ENCODE results near the gene THAP4.

THAP4 gene

DNA sequence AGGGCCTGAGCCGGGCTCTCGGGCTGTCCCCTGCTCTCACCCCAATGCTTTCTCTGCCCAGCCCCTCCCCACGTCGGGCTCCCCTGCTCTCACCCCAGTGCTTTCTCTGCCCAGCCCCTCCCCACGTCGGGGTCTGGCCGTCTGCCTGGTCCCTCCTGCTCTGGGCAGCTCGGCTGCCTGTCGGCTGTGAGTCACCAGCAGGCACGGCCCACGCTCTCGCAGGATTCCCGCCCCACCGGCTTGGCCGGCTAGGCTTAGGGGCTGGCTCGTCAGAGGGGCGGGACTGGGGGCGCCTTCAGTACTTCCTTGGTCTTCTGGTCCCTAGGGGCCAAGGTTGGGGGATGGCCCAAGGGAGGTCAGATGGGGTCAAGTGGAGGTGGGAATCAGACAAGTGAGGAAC lies 75.1 kb downstream of the THAP4 start:
- DNase-seq: no peak

GRCh38 chr2:241560883-241561474 lies 76.0 kb downstream of the THAP4 start:
- no peak for DNase-seq

DNA sequence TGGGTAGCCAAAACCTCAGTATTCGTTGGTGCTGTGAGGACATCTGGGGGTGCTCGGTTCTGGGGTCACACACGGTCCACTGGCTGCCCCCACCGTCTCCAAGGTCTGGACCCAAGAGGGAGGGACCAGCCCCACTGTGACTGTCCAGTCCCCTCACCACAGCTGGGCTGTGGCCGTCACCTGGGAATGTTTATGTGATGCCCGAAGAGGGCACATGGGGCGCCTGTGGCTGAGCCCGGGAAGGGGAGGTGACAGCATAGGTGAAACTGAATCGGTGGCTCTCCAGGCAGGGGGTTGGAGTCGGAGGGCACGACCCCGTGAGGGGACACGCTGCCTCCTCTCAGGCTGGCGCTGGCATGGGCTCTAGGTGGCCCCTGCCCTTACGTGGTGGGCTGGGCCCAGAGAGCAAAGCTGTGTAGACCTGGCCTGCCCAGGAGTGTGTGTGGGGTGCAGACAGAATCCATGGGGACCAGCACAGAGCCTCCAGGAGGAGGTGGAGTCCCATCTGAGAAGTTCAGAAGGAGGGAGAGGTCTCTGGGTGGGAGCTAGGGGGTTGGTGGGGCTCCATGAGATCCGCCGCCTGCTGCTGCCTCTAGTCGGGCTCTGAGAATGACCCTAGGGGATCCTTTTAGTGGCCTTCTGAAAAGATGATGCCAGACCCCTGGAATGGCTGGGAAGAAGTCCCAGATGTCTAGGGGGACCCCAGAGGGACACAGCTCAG lies 76.6 kb downstream of the THAP4 start:
- no peak for DNase-seq

- no peak for DNase-seq
Observed at GRCh38 chr2:241559323-241560161, 77.4 kb downstream of the THAP4 start.

DNA sequence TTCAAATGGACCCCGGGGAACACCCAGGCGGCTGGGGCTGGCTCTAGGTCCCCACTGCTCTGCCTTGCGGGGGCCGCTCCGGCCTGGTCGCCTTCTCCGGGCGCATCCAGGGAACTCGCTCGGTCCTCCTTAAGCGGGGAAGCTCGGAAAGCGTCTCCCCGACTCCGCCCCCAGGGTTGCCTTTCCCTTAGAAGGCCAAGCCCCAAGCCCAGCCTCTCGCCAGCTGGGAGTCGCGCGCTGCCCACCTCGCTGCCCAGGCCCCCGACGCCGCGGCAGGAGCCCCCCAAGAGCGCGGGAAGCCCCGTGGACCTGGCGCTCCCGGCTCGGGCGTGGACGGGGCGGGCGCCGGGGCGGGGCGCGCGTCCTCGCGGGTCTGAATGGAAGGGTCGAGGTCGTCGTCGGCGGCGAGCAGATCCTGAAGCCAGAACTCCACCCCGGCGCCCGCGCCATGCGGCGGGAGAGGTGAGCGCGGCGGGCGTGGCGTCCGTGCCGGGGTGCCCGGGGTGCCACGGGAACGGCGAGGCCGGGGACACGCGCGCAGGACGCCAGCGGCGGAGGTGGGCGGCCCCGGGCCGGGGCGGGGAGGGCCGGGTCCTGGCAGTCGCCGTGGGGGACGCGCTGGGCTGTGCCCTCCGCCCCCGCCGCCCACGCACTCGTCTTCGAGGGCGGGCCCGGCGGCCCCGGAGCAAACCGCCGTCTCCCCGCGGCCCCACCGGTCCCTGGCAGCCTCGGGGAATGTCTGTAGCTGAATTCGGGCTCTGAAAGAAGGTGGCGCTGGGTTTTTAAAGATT lies 78.2 kb downstream of the THAP4 start, which contains the start of gene BOK:
TSS of gene BOK (plus strand) at position 214 of the 791 bp plus-strand sequence. CDS start 739 bp downstream, outside the sequence.
- DNase-seq: peak; percentile 36

GRCh38 chr2:241556746-241557145 lies 80.2 kb downstream of the THAP4 start:
- DNase-seq: no peak

DNA sequence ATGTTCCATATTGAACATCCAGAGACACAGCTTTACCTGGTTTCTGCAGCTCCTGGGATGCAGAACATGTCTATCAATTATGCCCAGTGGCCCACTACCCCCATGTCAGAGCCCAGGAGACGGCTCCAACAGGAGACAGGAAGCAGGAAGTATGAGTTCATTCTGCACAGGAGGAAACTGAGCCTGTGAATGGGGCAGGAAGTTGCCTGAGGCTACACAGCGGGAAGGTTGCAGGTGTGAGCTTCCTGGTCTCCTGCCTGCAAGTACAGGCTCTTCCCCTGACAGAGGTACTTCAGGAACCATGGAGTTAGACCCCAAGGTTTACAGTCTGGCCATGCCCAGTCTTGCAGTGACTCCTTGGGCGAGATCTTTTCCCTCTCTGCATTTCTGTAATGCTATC lies 81.2 kb downstream of the THAP4 start:
- no peak for DNase-seq

DNA sequence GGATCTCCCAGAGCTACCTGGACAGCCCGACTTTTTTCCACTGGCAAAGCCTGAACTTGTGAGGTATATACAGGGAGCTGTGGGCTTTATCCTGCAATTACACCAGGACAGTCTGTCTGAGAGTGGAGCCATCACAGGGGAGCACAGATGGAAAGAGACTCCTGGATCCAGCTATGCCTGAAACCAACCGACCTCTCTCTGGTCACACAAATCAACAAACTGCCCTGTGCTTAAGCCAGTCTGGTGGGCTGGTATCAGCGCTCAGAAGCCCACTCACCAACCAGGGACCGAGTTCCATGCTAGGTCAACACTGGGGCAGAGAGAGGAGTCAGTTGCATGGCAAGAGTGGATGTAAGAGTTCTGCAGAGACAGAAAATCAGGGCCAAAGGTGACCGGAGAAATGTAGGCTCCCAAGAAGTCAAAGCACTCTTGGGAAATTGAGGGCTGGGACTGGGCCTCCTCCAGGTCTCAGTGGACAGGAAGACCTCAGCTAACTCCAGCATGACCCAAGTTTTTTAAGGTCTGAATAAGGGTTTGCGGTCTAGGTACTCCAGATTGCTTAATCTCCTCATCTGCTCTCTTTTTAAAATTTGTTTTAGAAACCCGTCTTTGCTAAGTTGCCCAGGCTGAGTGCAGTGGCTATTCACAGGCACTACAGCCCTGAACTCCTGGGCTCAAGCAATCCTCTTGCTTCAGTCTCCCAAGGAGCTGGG lies 82.2 kb downstream of the THAP4 start:
- no peak for DNase-seq

DNA sequence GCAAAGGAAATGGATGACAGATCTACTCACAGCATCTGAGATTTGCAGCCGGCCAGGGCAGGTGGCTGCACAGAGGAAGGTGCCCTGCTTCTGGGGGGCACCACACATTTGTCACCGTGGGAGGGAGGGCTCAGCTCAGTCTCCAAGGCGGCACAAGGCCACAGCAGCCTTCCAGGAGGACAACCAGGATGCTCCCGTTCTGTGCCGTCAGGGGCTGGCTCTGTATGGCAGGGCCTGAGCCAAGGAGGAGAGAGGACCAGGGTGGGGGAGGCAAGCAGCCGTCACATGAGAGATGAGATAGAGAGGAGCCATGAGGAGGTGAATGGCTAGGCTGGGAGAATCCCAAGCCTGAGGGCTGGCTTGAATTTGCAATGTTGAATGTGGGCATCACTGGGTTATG lies 83.0 kb downstream of the THAP4 start:
- DNase-seq: no peak

- no peak for DNase-seq
Observed at GRCh38 chr2:241553512-241553830, 83.5 kb downstream of the THAP4 start.

DNA sequence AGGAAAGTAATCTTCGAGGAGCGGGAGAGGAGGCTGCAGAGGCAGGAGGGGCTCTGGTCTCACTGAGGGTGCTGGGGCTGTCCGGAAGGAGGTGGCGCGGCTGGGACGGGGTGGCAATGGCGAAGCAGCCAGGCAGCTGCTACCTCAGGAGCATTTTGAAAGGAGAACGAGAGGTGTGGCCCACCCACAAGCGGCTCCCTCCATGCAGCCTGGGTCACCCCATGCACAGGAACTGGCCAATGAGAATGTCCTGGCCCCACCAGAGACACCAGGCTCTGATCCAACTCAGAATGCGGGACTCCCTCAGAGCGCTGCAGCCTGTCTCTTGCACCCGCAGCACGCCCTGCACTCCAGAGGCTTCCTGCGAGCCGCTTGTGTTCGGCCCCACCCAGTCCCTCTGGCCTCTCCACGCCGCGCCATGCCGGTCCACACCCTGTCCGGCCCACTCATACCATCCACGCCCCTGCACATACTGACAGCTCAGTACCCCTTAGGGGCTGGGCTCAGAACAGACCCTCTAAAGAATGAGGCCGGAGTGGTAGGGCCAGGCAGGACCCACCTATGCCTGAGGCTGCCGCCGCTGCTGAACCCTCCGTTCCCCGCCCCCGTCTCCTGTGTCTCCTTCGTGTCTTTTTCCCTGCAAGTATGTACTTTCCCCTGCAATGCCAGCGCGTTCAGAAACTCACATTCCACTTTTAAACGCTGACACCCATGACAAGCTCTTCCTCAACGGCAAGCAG lies 84.8 kb downstream of the THAP4 start:
- DNase-seq: no peak

- DNase-seq: no peak
Observed at GRCh38 chr2:241551599-241551997, 85.4 kb downstream of the THAP4 start.

DNA sequence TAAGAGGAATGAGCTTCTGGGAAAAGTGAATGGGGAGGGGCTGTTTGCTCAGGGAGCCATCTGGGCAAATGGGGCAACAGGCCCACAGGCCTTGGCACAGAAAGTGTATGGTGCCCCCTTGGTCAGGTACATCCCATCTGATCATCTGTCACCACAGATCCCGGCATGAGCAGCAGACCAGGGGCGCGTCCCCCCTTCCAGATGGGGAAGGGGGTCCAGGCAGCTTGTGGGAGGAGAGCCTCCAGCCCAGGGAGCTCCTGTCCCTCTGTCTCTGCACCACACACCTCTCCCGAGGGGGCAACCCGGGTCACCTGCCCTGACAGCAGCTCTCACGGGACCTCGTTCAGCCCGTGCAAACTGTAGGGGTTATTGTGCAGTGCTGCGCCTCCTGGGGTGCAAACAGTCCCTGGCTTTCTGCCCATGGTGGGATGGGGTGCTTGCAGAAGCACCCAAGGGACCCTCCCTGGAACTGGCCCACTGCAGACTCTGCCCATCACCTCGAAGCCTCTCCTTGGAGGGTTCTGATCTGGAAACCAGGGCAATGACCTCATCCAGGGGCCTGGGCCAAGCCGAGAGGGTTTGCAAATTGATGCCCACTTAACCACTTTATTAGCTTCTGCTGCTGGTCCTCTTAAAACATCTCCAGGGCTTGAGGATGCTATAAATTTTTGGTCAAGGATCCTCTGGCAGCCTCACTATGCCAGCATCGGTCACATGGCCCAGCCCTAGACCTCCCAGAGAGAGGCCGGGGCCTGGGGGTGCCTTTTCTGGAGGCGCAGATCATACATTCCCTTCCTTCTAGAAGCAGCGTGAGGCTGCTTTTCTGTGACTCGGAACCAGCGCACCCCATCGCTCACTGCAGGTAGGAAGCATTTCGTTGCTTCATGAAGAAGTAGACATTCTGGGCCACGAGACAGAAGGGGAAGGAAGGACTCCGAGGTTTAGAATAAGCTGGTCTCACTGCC lies 86.1 kb downstream of the THAP4 start:
- DNase-seq: peak; percentile 42

GRCh38 chr2:241548451-241548835 lies 88.5 kb downstream of the THAP4 start:
- no peak for DNase-seq

- no peak for DNase-seq
Observed at GRCh38 chr2:241547781-241548450, 89.0 kb downstream of the THAP4 start.

DNA sequence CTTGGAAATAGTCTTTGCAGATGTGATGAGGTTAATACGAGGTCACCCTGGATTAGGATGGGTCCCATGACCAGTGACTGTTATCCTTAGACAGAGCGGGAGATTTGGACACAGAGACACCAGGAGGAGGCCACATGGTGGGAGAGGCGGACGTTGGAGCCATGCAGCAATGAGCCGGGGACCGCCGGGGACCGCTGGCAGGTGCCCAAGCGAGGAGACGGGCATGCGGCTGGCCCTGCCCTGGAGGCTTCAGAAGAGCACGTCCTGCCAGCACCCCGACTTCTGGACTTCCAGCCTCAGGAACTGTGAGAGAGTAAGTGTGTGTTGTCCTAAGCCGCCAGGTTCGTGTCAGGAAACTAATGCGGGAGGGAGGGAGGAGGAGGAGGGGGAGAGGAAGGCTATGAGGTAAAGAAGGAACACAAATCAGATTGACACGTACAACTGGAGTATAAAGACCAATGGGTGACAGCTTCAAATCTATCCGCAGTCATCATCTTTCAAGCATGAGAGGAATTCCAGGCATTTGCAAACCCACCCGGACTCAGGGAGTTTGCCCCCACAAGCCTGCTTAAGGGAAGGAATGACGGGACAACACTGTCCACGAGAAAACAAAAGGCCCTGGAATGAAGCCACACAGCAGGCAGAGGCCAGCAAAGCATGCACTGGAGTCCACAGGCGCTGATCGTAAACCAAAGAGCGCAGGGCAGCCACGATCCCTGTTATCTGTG lies 90.0 kb downstream of the THAP4 start:
- no peak for DNase-seq

DNA sequence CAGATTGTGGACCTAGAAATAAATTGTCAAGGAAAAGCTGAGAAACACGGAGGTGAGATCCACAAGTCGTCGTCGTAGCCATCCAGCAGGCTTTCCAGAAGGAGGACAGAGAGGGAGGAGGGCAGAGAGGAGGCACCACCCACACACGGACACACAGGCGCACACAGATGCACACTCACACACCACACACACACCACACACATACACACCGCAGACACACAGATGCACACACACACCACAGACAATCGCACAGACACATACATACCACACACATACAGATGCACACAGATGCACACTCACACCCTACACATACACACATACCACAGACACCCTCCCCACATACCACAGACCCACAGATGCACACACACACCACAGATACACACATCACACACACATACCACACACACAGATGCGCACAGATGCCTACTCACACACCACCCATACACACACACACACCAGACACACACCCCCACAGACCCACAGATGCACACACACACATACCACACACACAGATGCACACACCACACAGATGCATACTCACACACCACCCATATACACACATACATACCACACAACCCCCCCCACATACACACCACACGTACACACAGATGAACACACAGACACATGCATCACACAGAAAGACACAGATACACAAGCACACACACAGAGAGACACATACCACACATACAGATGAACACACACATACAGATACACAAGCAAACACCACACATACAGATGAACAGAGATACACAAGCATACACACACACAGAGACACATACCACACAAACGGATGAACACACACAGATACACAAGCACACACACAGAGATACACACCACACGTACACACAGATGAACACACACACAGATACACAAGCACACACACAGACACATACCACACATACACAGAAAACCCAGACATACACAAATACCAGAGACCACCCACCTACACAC lies 91.2 kb downstream of the THAP4 start:
- no peak for DNase-seq

- no peak for DNase-seq
Observed at GRCh38 chr2:241545106-241545505, 91.9 kb downstream of the THAP4 start.

Measured in NCI-H2029 (cell line).